ENCODE data around the gene RPTOR.
"Not testable (repeated sequence)": the region's sequence is repeated elsewhere in the genome, so short reads cannot be mapped to it uniquely, and the experiment has no call there.

RPTOR gene

DNA sequence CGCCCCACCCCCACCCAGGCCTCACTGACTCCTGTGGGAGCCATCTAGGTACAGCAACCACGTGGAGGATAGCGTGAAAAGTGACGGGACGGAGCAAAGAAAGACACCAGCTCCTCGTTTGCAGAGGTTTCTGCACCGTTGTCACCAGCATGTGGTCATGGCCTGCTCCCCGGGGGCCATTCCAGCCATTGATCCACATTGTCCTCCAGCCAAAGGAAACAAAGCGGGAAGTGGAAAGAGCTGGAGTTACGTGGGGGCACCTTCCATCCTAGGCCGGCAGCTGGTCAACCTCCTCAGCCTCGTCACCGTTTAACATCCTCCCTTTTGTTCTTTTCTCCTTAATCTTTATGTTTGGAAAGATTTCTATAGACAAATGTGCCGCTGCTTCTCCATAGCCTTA lies 153.7 kb downstream of the RPTOR start:
- DNase-seq: no peak

DNA sequence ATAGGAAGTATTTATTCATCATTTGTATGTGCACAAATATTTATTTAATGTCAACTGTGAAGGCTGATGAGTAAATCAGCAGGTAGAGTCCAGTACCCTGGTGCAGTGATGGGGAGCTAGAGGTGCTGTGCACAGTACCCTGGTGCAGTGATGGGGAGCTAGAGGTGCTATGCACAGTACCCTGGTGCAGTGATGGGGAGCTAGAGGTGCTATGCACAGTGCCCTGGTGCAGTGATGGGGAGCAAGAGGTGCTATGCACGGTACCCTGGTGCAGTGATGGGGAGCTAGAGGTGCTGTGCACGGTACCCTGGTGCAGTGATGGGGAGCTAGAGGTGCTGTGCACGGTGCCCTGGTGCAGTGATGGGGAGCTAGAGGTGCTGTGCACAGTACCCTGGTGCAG lies 154.6 kb downstream of the RPTOR start:
- not testable (repeated sequence) for DNase-seq

GRCh38 chr17:80701730-80702129 lies 157.1 kb downstream of the RPTOR start:
- no peak for DNase-seq

GRCh38 chr17:80702315-80703141 lies 157.9 kb downstream of the RPTOR start:
- no peak for DNase-seq

GRCh38 chr17:80703142-80703478 lies 158.5 kb downstream of the RPTOR start:
- peak; percentile 50 for DNase-seq

DNA sequence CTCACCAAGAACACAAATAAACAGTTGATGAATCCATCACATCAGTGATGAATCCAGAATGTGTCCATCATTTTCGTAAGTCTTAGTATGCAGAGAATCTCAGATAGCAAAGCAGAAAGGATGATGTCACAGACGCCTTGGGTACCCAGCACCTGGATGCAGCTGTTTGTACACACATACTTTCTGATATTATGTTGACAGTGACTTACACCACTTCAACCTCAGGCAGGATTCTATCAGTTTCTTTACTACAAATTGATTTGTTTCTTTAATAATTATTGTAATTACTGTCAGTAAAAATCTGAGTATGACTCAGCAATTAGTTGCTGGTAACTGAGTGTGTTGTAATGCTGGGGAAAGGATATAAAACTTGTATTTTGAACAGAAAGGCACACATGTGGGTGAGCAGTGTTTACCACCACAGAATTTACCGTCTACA lies 159.8 kb downstream of the RPTOR start:
- no peak for DNase-seq

DNA sequence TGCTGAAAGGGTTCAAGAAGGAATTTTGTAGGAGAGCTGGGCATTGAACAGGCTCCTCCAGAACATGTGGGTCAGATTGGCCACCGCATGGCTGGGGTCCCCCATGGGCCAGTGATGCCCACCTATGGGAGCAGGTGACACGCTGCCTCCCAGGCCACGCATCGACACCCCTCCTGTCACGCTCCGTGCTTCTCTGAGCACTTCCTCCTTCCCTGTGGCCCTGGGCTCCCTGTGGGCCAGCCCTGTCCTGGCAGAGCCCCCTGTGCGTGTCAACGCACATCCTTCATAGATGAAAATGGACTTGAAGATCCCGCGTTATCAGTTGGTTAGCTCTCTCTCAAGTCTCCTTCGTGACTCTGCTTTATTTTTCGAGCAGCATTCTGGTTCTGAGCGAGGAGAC lies 160.3 kb downstream of the RPTOR start:
- no peak for DNase-seq

- DNase-seq: no peak
Measured at GRCh38 chr17:80705988-80706387, 161.3 kb downstream of the RPTOR start.

GRCh38 chr17:80706463-80706867 lies 161.8 kb downstream of the RPTOR start:
- no peak for DNase-seq

DNA sequence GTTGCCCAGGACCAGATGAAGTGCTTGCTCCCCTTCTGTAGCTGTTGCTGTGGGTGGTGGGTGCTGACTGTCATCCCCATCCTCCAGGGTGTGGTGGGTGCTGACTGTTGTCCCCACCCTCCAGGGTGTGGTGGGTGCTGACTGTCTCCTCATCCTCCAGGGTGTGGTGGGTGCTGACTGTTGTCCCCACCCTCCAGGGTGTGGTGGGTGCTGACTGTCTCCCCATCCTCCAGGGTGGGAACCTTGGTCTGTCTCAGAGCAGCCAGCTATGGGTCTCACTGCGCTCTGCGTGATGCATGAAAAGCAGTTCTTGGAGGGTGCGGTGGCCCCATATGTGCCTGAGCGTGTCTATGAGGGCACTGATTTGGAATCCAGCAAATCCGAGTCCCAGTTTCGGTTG lies 163.8 kb downstream of the RPTOR start:
- no peak for DNase-seq

- DNase-seq: no peak
Measured at GRCh38 chr17:80709090-80709695, 164.6 kb downstream of the RPTOR start.

- DNase-seq: no peak
Measured at GRCh38 chr17:80710714-80711302, 166.2 kb downstream of the RPTOR start.

- DNase-seq: no peak
Measured at GRCh38 chr17:80712089-80712488, 167.5 kb downstream of the RPTOR start.

DNA sequence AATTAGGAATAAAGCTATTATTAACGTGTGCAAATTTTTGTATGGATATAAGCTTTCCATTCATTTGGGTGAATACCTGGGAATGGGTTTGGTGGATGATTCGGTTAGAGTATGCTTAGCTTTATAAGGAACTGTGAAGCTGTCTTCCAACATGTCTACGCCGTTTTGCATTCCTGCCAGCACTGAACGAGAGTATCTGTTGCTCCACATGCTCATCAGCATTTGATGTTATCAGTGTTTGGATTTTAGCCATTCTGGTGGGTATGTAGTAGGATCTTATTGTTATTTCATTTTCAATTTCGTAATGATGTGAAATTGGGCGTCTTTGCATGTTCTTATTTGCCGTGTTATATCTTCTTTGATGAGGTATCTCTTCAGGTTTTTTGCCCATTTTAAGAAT lies 168.0 kb downstream of the RPTOR start:
- DNase-seq: no peak

DNA sequence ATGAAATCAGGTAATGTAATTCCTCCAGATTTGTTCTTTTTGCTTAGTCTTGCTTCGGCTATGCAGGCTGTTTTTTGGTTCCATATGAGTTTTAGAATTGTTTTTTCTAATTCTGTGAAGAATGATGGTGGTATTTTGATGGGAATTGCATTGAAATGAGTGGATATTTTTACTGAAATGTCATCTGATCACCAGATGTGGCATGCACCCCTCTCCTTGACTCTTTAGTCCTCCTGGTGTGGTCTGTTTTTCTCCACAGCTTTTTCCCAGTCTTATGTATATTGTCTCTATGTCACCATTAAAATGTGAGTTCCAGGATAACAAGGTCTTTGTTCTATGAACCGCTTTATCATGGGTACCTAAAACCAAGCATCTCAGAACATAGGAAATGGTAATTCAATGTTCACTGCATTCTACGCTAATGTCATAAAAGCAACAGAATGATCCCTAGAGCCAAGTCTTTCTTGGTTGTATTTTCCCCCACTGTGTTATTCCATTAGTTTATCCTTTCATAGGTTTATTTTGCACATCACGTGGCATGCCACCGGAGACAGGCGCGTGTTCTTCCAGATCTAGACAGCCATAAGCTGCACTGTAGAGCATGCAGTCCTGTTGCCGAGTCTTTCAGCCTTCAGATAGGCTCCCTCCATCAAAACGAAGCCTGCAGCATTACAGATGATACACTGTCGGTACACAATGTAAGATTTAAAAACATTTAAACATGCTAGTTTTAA lies 172.5 kb downstream of the RPTOR start:
- DNase-seq: no peak

GRCh38 chr17:80717720-80718083 lies 173.1 kb downstream of the RPTOR start:
- DNase-seq: no peak

- no peak for DNase-seq
Measured at GRCh38 chr17:80718428-80718827, 173.8 kb downstream of the RPTOR start.

- no peak for DNase-seq
Measured at GRCh38 chr17:80719449-80719848, 174.8 kb downstream of the RPTOR start.

DNA sequence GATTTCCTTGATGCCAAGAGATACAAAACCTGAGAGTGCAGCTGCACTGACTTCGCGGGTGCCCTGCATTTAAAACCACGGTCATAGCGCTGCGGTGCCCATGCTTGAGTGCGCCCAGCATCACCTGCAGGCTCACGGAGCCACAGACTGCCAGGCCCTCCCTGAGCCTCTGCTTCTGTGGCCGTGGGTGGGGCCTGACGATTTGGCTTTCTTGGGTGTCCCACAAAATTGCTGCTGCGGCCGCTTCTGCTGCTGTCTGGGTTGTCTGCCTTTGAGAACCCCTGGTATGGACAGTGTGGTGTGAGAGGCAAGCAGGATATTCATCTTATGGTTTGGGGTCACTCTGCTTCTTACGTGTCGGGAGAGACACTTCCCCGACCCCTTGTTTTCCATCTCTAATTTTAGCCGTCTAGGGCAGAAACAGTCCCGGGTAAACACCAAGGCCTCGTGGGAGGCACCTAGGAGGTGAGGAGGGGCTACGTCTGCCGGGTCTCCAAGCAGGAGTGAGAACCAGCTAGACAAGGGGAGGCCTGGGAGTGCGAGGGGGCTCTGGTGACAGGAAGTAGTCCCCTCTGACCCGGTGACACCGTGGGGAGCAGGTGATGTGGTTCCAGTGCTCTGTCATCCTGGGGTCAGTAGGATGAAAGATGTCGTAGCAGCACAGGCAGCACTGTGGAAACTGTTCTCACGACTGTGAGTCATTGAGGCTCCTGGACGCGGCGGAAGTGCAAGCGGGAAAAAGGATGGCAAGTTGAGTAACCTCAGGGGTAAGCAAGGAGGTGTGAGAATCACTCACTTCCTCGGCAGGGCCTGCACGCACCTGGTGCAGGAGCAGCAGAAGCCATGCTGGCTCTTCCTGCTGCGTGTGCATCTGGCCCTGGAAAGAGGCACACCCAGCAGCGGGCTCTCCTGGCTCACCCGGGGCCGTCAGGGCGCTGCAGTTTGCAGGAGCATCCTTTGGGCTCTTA lies 176.3 kb downstream of the RPTOR start:
- peak; percentile 70 for DNase-seq

- no peak for DNase-seq
Measured at GRCh38 chr17:80722661-80723060, 178.0 kb downstream of the RPTOR start.

- DNase-seq: no peak
Measured at GRCh38 chr17:80724775-80725266, 180.2 kb downstream of the RPTOR start.

DNA sequence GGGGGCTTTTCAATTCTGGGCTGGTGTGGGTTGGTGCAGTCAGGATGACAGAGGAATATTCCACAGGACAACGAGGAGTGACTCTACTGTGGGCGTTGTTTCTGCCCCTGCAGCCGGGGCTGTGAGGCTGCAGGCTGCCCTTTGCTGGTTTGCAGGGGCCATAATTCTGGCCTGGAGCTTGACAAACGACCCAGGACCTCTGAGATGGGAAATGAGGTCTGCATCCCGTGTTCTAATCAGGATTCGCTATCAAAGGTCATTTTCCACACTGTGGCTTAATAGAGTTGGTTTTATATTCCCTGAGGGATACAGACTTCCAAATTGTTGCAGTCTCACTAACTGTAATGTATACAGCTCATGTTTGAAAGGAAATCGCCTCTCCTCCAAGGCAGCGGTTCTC lies 180.9 kb downstream of the RPTOR start:
- DNase-seq: no peak
